ENCODE measurements around the gene ZNF277.

Gene ZNF277

GRCh38 chr7:112347088-112347487, 140.6 kb downstream of the ZNF277 start:
- no peak for TF ChIP-seq CTCF (IDR thresholded peaks at IDR 0.05; ENCODE audit: control extremely low read depth, extremely low read depth, low read depth, missing control alignments)
- CTCF ChIA-PET: interaction anchor here (2.0 kb wide), 1 partner anchor 10 kb away, joined by 5 read pairs; no protein-coding TSS in a partner anchor
- no peak for DNase-seq (ENCODE audit: extremely low spot score)
- POLR2A ChIA-PET: no interaction called here

GRCh38 chr7:112350585-112350984, 144.1 kb downstream of the ZNF277 start:
- ChIA-PET CTCF (interaction anchor here (0.6 to 0.9 kb wide), 2 partner anchors 9 to 11 kb away, joined by 3 read pairs; no protein-coding TSS in a partner anchor), POLR2A (no interaction called here)
- no peak for TF ChIP-seq CTCF (IDR thresholded peaks at IDR 0.05; ENCODE audit: control extremely low read depth, extremely low read depth, low read depth, missing control alignments)

GRCh38 chr7:112356596-112356995, 150.1 kb downstream of the ZNF277 start:
- no peak for TF ChIP-seq CTCF (IDR thresholded peaks at IDR 0.05; ENCODE audit: control extremely low read depth, extremely low read depth, low read depth, missing control alignments)
- ChIA-PET POLR2A (no interaction called here), CTCF (no interaction called here)
- DNase-seq (ENCODE audit: extremely low spot score): no peak

More at GRCh38 chr7:112350585-112350984, 144.1 kb downstream of the ZNF277 start:
- DNase-seq (ENCODE audit: extremely low spot score): no peak

- TF ChIP-seq CTCF (IDR thresholded peaks at IDR 0.05; ENCODE audit: control extremely low read depth, extremely low read depth, low read depth, missing control alignments): no peak
- ChIA-PET CTCF (no interaction called here), POLR2A (no interaction called here)
- DNase-seq (ENCODE audit: extremely low spot score): no peak
Measured at GRCh38 chr7:112357136-112357535, 150.6 kb downstream of the ZNF277 start.

- CTCF ChIA-PET: no interaction called here
- TF ChIP-seq CTCF (IDR thresholded peaks at IDR 0.05; ENCODE audit: control extremely low read depth, extremely low read depth, low read depth, missing control alignments): no peak
- DNase-seq (ENCODE audit: extremely low spot score): no peak
- POLR2A ChIA-PET: no interaction called here
Measured at GRCh38 chr7:112358513-112358912, 152.0 kb downstream of the ZNF277 start.

GRCh38 chr7:112359086-112359485, 152.6 kb downstream of the ZNF277 start:
- CTCF ChIA-PET: no interaction called here

More at GRCh38 chr7:112359086-112359485, 152.6 kb downstream of the ZNF277 start:
- no peak for DNase-seq (ENCODE audit: extremely low spot score)
- POLR2A ChIA-PET: no interaction called here
- TF ChIP-seq CTCF (IDR thresholded peaks at IDR 0.05; ENCODE audit: control extremely low read depth, extremely low read depth, low read depth, missing control alignments): no peak

All from GM10248 (cell line).